MCF 10A (cell line): ENCODE measurements around the gene CACNA1C. TPM values are rescaled to one million over a fixed set of nuclear protein-coding genes. Genes with fewer than 3 reads are reported as not detected.

Experiments used
- BruUV-seq: library from RNA; stranded (reverse); fragments of 400-500 nt; replicated peaks from 2 replicates; lab custom pipeline; 2021; lab: Mats Ljungman, UMichigan
- CTCF ChIA-PET: fragments of 300-600 bp; sonication (Branson Sonifier 250); formaldehyde crosslinking; extraction: SDS; loops from one replicate; lab custom pipeline; 2021; ENCODE audit warnings: antibody characterized with exemption, inconsistent platforms; lab: Yijun Ruan, JAX
- POLR2A ChIA-PET: fragments of 300-600, 350-650 bp; sonication (Branson Sonifier 250); formaldehyde crosslinking; extraction: SDS; loops from one replicate; lab custom pipeline; 2020; ENCODE audit warnings: antibody characterized with exemption, inconsistent platforms; lab: Yijun Ruan, JAX
- DNase-seq: peaks from one replicate; pipeline ENCODE4 v3.0.0-alpha.2; 2018; ENCODE audit not compliant: unreplicated experiment
- H3K27ac Mint-ChIP-seq: one replicate; pipeline ENCODE4 v1.8.0; 2022; ENCODE audit warnings: mild to moderate bottlenecking, low read depth, mixed read lengths; ENCODE audit not compliant: unreplicated experiment
- H3K27me3 Mint-ChIP-seq: one replicate; pipeline ENCODE4 v1.8.0; 2022; ENCODE audit warnings: mixed read lengths; ENCODE audit not compliant: insufficient read depth, unreplicated experiment
- H3K36me3 Mint-ChIP-seq: one replicate; pipeline ENCODE4 v1.8.0; 2022; ENCODE audit warnings: mild to moderate bottlenecking, moderate library complexity, mixed read lengths; ENCODE audit not compliant: insufficient read depth, unreplicated experiment
- H3K4me1 Mint-ChIP-seq: one replicate; pipeline ENCODE4 v1.8.0; 2022; ENCODE audit warnings: mixed read lengths; ENCODE audit not compliant: insufficient read depth, unreplicated experiment
- H3K4me3 Mint-ChIP-seq: one replicate; pipeline ENCODE4 v1.8.0; 2022; ENCODE audit warnings: mild to moderate bottlenecking, moderate library complexity, mixed read lengths; ENCODE audit not compliant: unreplicated experiment
- H3K9me3 Mint-ChIP-seq: one replicate; pipeline ENCODE4 v1.8.0; 2022; ENCODE audit warnings: mixed read lengths; ENCODE audit not compliant: unreplicated experiment
- CTCF ChIP-seq: fragments of 200-600 bp; IDR thresholded peaks from one replicate; pipeline ENCODE4 v1.8.0; 2022; ENCODE audit warnings: antibody characterized with exemption, mild to moderate bottlenecking; ENCODE audit not compliant: unreplicated experiment
- intact Hi-C: fragments of 100-400 bp; cut with micrococcal nuclease; formaldehyde crosslinking; loops from 2 replicates; pipeline ENCODE4 v1.14.1; 2022
- total RNA-seq: library from RNA; stranded (reverse); gene quantifications from 2 replicates; pipeline ENCODE4 v1.2.3, GENCODE V29; 2022

Gene CACNA1C
- total RNA-seq, 1 experiment from 2014 or later: not detected

GRCh38 chr12:2666411-2666810 lies 613.6 kb downstream of the CACNA1C start:
- Mint-ChIP-seq H3K4me3 (no peak overlapping the region), H3K27me3 (peaks cover 76% of the 10 kb centered on the region), H3K36me3 (no peaks in the 10 kb centered on the region), H3K9me3 (no peaks in the 10 kb centered on the region), H3K27ac (no peak overlapping the region), H3K4me1 (no peaks in the 10 kb centered on the region)
- ChIA-PET CTCF (no interaction called here), POLR2A (no interaction called here)
- BruUV-seq: no TSS peak
- intact Hi-C loops: no loop called here
- no peak for DNase-seq
- TF ChIP-seq CTCF: no peak

- H3K36me3 Mint-ChIP-seq: no peaks in the 10 kb centered on the region
- CTCF ChIA-PET: no interaction called here
- TF ChIP-seq CTCF: no peak
- peaks cover 76% of the 10 kb centered on the region for H3K27me3 Mint-ChIP-seq
- no peaks in the 10 kb centered on the region for H3K4me1 Mint-ChIP-seq
- no peaks in the 10 kb centered on the region for H3K9me3 Mint-ChIP-seq
- POLR2A ChIA-PET: no interaction called here
- no peak overlapping the region for H3K4me3 Mint-ChIP-seq
- intact Hi-C loops: no loop called here
- BruUV-seq: no TSS peak
- no peak for DNase-seq
- H3K27ac Mint-ChIP-seq: no peak overlapping the region
Measured at GRCh38 chr12:2666846-2667245, 614.1 kb downstream of the CACNA1C start.

- H3K4me1 Mint-ChIP-seq: no peaks in the 10 kb centered on the region
- H3K9me3 Mint-ChIP-seq: no peaks in the 10 kb centered on the region
- H3K27ac Mint-ChIP-seq: no peak overlapping the region
- H3K36me3 Mint-ChIP-seq: no peaks in the 10 kb centered on the region
- peaks cover 72% of the 10 kb centered on the region for H3K27me3 Mint-ChIP-seq
- intact Hi-C loops: no loop called here
- no peak for DNase-seq
- ChIA-PET POLR2A (no interaction called here), CTCF (no interaction called here)
- no peak overlapping the region for H3K4me3 Mint-ChIP-seq
- no TSS peak for BruUV-seq
- TF ChIP-seq CTCF: no peak
Measured at GRCh38 chr12:2667716-2668440, 615.1 kb downstream of the CACNA1C start.

- H3K9me3 Mint-ChIP-seq: no peaks in the 10 kb centered on the region
Measured at GRCh38 chr12:2668816-2669215, 616.0 kb downstream of the CACNA1C start.

More at GRCh38 chr12:2668816-2669215, 616.0 kb downstream of the CACNA1C start:
- no peaks in the 10 kb centered on the region for H3K4me1 Mint-ChIP-seq
- CTCF ChIA-PET: interaction anchor here (0.6 to 0.7 kb wide), 2 partner anchors 115 to 122 kb away, joined by 3 read pairs; no protein-coding TSS in a partner anchor
- TF ChIP-seq CTCF: no peak
- POLR2A ChIA-PET: no interaction called here
- intact Hi-C loops: no loop called here
- peaks cover 63% of the 10 kb centered on the region for H3K27me3 Mint-ChIP-seq
- no TSS peak for BruUV-seq
- no peak for DNase-seq
- H3K4me3 Mint-ChIP-seq: no peak overlapping the region
- no peaks in the 10 kb centered on the region for H3K36me3 Mint-ChIP-seq
- H3K27ac Mint-ChIP-seq: no peak overlapping the region
